Smooth muscle cell of the coronary artery (primary cell): Measurements from ENCODE around the gene HAUS1. TPM values are rescaled to one million over a fixed set of nuclear protein-coding genes. Genes with fewer than 3 reads are reported as not detected.

Experiments used
- total RNA-seq: library from RNA; depleted of rRNA; stranded (reverse); fragments of >200 nt; gene quantifications from 2 replicates; pipeline ENCODE4 v1.2.3, GENCODE V29; 2014; ENCODE audit warnings: low replicate concordance

The HAUS1 gene
- total RNA-seq = 18.7 and 25.6 TPM in 2 replicates

GRCh38 chr18:46104128-46104911 lies at the start of gene HAUS1:
TSS of gene HAUS1 (plus strand) at chr18:46104385. CDS start at chr18:46104412, 27 bp downstream.

GRCh38 chr18:46071653-46072375 lies 32.4 kb upstream of the HAUS1 start, which contains the start of gene PSTPIP2:
TSS of gene PSTPIP2 (minus strand) at chr18:46072260. CDS start at chr18:46072188, 72 bp downstream.

GRCh38 chr18:46097801-46098615 lies 6.2 kb upstream of the HAUS1 start, which contains the start of gene ATP5F1A:
TSS of gene ATP5F1A (minus strand) at chr18:46098296. CDS start at chr18:46098231, 65 bp downstream.

Other genes with a start within 250 kb of the HAUS1 start
- 20.4 and 30.5 TPM in 2 replicates for gene EPG5, start 137.1 kb upstream of the HAUS1 start, total RNA-seq
- 2.1 and 5.4 TPM in 2 replicates for gene PSTPIP2, start 32.1 kb upstream of the HAUS1 start, total RNA-seq
- gene ATP5F1A, start 6.1 kb upstream of the HAUS1 start, total RNA-seq = 847 and 912 TPM in 2 replicates